ENCODE measurements around the gene ZW10.

GRCh38 chr11:113782134-113782533, 8.6 kb upstream of the ZW10 start:
- TF ChIP-seq, protein P1, sequence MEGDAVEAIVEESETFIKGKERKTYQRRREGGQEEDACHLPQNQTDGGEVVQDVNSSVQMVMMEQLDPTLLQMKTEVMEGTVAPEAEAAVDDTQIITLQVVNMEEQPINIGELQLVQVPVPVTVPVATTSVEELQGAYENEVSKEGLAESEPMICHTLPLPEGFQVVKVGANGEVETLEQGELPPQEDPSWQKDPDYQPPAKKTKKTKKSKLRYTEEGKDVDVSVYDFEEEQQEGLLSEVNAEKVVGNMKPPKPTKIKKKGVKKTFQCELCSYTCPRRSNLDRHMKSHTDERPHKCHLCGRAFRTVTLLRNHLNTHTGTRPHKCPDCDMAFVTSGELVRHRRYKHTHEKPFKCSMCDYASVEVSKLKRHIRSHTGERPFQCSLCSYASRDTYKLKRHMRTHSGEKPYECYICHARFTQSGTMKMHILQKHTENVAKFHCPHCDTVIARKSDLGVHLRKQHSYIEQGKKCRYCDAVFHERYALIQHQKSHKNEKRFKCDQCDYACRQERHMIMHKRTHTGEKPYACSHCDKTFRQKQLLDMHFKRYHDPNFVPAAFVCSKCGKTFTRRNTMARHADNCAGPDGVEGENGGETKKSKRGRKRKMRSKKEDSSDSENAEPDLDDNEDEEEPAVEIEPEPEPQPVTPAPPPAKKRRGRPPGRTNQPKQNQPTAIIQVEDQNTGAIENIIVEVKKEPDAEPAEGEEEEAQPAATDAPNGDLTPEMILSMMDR (IDR thresholded peaks at IDR 0.05): no peak
- TF ChIP-seq IRF2 (CRISPR knock-in tag; IDR thresholded peaks at IDR 0.05; ENCODE audit: borderline replicate concordance, low read depth): no peak
- no peak for TF ChIP-seq ZNF423 (CRISPR knock-in tag; IDR thresholded peaks at IDR 0.05)
- TF ChIP-seq NR1H2 (CRISPR knock-in tag; IDR thresholded peaks at IDR 0.05): no peak
- TF ChIP-seq, protein P2, sequence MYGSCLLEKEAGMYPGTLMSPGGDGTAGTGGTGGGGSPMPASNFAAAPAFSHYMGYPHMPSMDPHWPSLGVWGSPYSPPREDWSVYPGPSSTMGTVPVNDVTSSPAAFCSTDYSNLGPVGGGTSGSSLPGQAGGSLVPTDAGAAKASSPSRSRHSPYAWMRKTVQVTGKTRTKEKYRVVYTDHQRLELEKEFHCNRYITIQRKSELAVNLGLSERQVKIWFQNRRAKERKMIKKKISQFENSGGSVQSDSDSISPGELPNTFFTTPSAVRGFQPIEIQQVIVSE (CRISPR knock-in tag; IDR thresholded peaks at IDR 0.05; ENCODE audit: borderline replicate concordance): no peak
- TF ChIP-seq FOXK1 (CRISPR knock-in tag; IDR thresholded peaks at IDR 0.05): no peak
- TF ChIP-seq ZNF532 (CRISPR knock-in tag; IDR thresholded peaks at IDR 0.05; ENCODE audit: borderline replicate concordance): no peak

All from WTC11 (cell line).